Measurements from ENCODE around the gene P4HA3.

The P4HA3 gene

DNA sequence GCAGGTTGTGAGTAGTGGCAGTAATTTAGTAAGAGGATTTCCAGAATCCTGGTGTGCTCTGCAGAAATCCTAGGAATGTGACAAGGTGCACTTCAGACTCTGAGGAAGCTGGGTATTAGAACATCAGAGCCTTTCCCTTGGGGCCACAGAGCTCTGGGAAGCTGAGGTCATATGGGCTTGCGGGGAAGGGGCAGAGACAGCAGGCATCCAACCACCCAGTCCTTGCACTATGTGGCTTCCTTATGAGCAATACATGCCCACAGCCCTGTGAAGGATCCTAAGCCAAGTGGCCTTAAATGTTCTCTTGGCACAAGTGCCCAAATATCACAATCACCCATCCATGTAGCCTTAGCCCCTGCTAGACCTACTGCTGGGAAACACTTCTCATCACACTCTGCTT is 46.2 kb downstream of the P4HA3 start:
- no peak for DNase-seq (ENCODE audit: low read depth in 2 of 2)

DNA sequence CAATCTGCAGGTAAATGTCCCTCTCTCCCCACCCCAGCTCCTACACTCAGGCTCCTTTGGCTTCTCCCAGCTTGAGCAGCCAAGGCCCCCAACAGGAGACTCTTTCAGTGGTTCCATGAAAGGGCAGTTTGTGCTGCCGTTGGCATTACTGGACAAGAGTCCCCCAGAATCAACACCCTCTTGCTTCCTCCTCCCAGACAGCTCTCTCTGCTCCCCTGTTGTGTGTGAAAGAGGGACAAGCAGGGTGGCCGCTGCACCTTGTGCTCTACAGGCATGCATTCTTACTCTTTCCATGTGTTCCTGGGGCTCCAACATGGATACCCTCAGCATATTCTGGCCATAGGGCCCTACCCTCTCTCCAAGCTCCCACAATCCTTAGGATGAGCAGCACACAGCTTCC is 48.7 kb downstream of the P4HA3 start:
- no peak for DNase-seq (ENCODE audit: low read depth in 2 of 2)

DNA sequence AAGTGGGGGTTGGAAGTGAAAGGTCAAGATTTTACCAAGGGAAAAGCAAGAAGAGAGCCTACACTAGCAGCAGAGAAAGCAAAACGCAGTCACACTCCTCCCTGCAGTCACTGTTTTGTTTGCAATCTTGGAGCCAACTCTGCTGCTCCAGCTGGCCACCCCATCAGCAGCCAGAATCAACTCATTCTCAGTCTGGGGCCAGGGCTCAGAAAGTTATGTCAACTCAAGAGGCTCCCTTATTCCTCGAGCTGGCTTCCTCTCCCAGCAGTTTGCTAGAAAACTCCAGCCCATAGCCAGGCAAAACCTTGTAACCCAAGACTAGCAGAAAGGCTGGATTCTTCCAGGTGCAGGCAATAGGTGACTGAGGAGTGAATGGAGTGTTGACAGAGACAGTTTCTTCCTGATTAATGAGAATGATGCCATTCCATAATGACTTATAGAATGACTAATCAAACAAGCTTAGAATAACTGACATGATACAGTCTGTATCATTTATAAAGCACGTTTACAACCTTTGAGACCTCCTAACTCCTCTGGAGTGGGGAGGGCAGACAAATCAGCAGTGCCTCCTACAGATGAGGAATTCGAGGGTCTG is 53.4 kb downstream of the P4HA3 start:
- peak in 1 of 2 experiments; percentile 14 for DNase-seq (ENCODE audit: low read depth in 2 of 2)

DNA sequence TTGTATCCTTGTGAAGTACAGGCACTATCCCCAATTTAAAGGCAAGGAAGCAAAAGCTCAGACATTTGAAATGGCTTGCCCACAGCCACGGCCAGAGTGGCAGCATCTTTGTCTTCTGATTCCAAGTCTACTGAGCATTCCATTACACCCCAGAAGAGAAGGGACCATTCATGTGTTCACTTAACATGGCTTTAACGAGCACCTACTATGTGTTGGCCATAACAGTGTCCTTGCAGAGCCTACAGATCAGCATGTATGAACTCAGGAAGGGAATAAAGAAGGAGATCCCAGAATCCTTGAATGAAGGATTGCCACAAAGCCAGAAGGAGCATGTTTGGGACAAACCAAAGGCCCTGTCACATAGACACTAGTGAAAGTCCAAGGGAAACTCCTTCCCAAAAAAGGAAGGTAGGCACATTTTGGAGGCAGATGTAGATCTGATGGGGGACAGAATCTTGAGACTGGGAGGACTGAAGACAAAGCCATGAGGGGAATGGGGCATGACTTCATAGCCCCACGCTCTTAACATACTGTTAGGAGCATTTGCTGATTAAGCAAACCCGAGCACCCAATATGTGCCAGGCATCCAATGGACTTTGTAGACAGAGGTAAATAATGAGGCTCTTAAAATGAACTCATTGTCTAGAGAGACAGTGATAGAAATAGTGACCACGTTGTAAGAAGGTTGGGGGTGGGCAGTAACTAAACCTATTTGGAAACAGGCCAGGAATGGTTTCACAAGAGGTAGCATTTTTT is 54.9 kb downstream of the P4HA3 start:
- DNase-seq (ENCODE audit: low read depth in 2 of 2): no peak

DNA sequence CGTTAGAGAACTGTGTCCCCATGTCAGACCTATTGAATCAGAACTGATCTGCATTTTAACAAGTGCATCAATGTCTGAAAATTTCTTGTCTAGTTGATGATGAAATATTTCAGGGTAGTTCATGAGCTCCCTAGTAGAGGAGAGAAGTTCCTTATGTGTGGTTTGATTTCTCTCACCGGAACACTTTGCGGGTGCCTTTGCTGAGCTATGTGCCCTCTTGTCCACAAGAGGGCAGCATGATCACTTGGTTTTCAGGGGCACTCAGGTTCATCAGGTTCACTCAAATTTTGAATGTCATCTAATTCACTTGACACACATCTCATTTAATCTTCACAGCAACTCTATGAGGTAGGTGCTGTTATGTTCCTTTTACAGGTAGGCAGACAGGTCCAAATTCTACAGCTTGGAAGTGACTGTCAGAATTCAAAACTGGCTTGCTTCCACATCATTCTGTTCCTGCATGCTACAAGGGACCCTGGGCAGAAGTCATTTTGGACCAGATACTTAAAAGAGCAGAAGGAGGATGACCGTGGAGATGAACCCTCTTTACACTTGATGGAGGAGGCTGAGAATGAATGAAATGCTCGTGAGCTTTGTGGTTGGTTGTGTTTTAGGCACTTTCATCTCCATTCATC is 55.6 kb downstream of the P4HA3 start:
- DNase-seq (ENCODE audit: low read depth in 2 of 2): peak in 1 of 2 experiments; percentile 28

DNA sequence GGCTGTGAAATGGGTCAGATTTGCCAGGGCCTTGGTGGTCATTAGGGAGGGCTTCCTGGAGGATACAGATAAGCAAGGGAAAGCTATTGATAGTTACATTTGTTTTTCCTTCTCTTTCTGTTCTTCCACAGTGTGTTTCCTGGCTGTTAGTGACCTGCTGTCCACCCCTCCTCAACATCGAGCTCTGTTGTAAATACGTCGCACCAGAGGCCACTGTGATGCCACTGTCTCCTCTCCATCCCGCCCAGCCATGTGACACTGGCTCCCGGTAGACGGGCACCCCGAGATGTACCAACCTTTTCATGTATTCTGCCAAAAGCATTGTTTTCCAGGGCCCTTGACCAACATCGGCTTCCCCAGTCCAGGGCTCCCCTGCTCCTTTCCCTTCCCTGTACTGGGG is 58.1 kb downstream of the P4HA3 start:
- DNase-seq (ENCODE audit: low read depth in 2 of 2): no peak

DNA sequence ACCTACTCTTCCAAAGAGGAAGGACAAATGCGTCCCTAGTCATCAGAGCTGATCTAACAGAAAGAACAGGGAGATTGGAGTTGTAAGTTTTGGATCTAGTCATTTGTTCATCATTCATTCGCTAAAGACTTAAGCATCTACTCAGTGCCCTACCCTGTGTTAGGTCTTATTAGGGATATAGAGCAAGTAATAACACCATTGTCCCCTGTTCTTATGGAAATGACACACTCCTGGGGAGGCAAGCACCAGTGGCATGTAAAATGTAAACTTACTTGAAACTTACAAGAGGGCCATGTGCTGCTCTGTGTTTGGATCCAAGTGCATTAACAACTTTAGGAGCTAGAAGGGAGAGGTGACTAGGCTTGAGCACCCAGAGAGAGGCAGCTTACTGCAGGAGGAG is 61.9 kb downstream of the P4HA3 start:
- no peak for DNase-seq (ENCODE audit: low read depth in 2 of 2)

DNA sequence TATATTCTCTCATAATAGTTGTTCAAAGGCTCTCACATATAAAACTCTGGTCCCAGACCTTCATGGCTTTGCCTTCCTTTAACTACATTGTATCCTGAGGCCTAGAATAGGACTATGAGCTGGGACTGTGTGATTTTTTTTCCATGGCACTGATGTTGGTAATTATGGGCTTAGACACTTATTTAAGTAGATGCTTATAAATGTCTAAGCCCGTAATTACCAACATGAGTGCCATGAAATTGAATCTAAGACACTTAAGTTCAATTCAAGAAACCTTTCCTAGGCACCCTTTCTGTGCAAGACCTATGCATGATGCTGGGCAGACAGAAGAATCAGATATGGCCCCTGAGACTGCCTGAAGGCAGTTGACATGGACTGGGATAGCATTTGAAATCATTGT is 63.0 kb downstream of the P4HA3 start:
- DNase-seq (ENCODE audit: low read depth in 2 of 2): no peak

DNA sequence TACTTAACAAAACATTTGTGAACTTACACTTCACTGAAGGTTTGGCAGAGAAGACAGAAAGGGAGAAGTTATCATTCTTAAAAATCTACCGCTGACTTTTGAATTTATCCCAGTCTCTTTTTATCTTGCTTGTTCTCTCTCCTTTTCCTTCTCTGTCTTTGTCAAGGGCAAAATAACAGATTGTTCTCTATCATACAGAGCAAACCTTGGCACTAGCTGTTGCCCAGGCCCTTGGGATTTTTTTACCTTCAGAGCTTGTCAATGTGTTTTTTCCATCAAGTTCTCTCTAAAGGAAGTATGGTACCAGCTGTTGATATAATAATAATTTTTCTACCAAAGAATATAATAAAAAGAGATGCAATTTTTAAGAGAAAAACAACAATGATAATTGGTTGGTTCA is 73.2 kb downstream of the P4HA3 start:
- no peak for DNase-seq (ENCODE audit: low read depth in 2 of 2)

DNA sequence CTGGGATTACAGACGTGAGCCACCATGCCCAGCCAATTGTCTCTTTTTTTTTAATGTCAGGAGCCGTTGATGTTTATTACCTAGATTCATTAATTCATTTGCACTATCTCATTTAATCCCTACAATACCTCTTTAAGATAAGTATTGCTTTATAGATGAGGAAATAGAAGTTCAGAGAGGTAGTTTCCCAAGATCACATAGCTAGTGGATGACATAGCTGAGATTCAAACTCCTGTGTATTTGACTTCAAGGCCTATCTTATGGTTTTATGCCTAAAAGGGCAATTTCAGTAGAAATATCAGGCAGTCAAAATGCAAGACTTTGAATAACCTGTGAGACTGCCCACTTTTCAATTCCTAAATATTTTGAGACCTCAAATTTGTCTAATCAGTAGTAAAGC is 73.9 kb downstream of the P4HA3 start:
- DNase-seq (ENCODE audit: low read depth in 2 of 2): no peak

DNA sequence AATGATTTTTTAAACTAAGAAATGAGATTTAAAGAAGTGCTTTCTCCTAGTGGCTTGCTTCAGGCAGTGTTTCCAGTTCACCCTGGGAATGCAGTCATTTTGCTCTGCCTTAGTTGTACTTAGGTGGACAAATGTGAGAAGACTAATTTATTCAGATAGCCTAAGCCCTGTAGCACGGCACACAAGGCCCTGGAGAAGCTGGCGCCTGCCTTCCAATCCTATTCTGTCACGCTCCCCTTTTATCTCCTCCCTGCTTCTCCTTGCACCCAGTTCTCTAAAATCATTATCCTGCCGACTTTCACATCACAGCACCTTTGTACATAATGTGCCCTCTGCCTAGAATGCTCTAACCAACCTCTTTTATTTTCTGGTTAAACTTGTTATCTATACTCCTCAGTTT is 76.3 kb downstream of the P4HA3 start:
- DNase-seq (ENCODE audit: low read depth in 2 of 2): no peak

DNA sequence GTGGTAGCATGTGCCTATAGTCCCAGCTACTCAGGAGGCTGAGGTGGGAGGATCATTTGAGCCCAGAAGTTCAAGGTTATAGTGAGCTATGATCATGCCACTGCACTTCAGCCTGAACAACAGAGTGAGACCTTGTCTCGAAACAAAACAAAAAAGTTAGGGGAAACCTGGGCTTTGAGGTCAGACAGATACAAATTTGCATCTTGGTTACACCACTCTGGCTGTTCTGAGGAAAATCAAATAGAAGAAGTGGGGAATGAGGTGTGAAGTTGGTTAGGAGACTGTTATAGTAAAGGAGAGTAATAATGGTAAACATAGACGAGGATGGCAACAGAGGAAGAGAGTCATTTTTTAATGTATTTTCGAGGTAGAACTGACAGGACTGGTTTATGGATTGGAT is 77.8 kb downstream of the P4HA3 start:
- no peak for DNase-seq (ENCODE audit: low read depth in 2 of 2)

DNA sequence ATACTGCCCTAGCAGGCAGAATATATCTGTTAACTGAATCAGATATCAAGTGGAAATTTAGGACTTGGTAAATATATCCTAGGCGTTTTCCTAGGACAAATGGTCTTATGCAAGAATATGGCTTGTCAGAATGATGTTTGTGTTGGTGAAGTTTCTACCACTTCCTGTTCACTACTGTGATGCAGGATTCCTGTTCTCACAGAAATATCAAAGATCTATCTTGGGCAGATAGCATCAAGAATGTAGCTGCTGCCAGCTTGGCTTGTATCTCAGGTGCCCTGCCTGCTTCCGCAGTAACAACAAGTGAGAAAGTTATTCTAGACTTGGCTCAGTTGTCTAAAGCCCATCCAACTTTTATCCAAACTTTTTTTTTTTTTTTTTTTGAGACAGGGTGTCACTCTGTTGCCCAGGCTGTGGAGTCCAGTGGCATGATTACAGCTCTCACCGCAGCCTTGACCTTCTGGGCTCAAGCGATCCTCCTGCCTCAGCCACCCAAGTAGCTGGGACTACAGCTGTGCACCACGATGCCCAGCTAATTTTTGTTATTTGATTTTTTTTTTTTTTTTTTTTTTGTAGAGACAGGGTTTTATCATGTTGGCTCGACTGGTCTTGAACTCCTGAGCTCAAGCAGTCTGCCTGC is 79.0 kb downstream of the P4HA3 start:
- no peak for DNase-seq (ENCODE audit: low read depth in 2 of 2)

DNA sequence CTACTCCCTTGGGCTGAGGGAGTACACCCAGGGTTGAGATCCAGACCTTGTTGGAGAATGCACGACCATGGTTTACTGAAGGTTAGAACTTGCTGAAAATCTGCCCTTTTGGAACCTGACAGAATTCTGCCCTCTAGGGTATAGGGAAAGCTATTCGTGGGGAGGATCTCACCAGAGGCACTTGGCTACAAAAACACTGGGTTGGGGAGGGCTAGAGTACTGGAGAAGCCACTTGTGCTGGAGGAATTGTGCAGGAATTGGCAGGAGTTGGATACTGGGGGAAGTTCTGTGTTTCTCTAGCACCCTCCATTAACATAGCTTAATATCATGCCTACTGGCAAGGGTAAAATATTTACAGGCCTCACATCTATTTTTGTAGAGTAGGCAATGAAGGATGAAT is 84.5 kb downstream of the P4HA3 start:
- no peak for DNase-seq (ENCODE audit: low read depth in 2 of 2)

DNA sequence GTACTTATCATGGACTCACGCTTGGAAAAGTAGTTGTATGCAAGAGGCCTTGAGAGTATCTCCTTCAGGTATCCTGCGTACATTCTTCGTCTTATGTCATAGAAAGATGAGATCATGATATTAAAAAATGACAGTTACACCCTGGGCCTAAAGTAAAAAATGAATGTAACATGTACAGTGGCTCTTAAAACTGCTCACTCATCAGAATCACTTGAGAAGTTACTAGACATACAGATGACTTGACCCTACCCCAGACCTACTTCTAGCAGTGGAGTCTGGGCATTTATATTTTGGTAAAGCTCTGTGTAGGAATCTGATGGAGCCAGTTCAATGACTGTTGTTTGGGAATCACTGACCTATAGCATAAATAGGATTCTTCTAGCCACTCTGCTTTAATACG is 85.9 kb downstream of the P4HA3 start:
- DNase-seq (ENCODE audit: low read depth in 2 of 2): no peak

DNA sequence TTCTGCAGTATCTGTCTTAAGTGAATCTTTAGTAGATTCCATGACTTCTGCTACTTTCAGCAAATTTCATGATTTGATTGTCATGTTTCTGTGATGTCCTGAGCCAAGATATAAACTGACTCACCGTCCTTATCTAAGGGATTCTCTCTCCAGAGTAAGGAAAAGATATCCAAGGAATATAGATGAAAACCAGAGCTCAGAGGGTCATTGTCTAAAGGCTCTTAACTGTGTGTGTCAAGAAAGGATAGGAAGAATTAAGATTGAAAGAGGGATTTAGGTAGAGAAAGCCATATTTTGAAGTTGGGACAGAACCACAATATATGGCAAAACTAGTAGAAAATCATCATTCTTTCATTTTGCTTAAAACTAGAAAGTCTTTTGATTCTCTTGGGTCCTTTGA is 89.6 kb downstream of the P4HA3 start:
- DNase-seq (ENCODE audit: low read depth in 2 of 2): no peak

DNA sequence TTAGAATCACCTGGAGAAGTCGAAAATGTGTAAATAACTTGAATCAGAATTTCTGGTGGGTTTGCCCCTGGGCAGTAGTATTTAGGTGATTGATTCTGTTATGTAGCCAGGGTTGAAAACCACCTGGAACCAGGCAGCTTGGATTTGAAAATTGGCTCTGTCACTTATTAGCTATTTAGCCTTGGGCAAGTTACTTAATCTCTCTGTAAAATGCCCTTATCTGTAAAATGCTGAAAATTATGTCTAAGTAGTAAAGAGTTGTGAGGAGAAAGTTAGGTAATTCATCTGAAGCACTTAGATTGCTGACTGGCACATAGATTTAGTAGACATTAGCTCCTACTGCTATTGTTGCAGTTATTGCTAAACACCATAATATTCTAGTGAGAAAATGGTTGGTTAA is 91.1 kb downstream of the P4HA3 start:
- DNase-seq (ENCODE audit: low read depth in 2 of 2): no peak
